H9 (cell line): ENCODE measurements around the gene PLIN4. TPM values are rescaled to one million over a fixed set of nuclear protein-coding genes. Genes with fewer than 3 reads are reported as not detected.

Experiments
- DNase-seq: peaks from one replicate; pipeline ENCODE4 v3.0.0-alpha.2; 2017
- H2AFZ ChIP-seq: one replicate; pipeline ENCODE4 v1.6.1; 2013; ENCODE audit warnings: mild to moderate bottlenecking, low read length, control low read depth, moderate library complexity
- H2AK5ac ChIP-seq: 2 replicates; pipeline ENCODE4 v1.6.1; 2013; ENCODE audit warnings: low read length, control low read depth, mixed read lengths; ENCODE audit not compliant: insufficient read length
- H2BK120ac ChIP-seq: one replicate; pipeline ENCODE4 v1.6.1; 2013; ENCODE audit warnings: low read depth, mild to moderate bottlenecking, low read length, control low read depth, inconsistent platforms; ENCODE audit not compliant: poor library complexity, severe bottlenecking
- H2BK12ac ChIP-seq: 2 replicates; pipeline ENCODE4 v1.6.1; 2013; ENCODE audit warnings: low read length, control low read depth, mixed read lengths, low read depth; ENCODE audit not compliant: insufficient read length
- H2BK15ac ChIP-seq: 2 replicates; pipeline ENCODE4 v1.6.1; 2013; ENCODE audit warnings: low read depth, low read length, control low read depth
- H2BK20ac ChIP-seq: one replicate; pipeline ENCODE4 v1.6.1; 2013; ENCODE audit warnings: low read depth, mild to moderate bottlenecking, low read length, control low read depth, inconsistent platforms; ENCODE audit not compliant: poor library complexity, severe bottlenecking
- H2BK5ac ChIP-seq: 2 replicates; pipeline ENCODE4 v1.6.1; 2013; ENCODE audit warnings: low read length, control low read depth, mixed read lengths; ENCODE audit not compliant: insufficient read length
- H3K14ac ChIP-seq: 2 replicates; pipeline ENCODE4 v1.6.1; 2013; ENCODE audit warnings: low read length, control low read depth; ENCODE audit not compliant: insufficient read depth
- H3K18ac ChIP-seq: 2 replicates; pipeline ENCODE4 v1.6.1; 2013; ENCODE audit warnings: low read depth, mild to moderate bottlenecking, mixed read lengths, low read length, control low read depth; ENCODE audit not compliant: insufficient read length
- H3K23ac ChIP-seq: 2 replicates; pipeline ENCODE4 v1.6.1; 2013; ENCODE audit warnings: low read length, control low read depth, mixed read lengths, low read depth; ENCODE audit not compliant: insufficient read length
- H3K23me2 ChIP-seq: 2 replicates; pipeline ENCODE4 v1.6.1; 2013; ENCODE audit warnings: low read depth, mild to moderate bottlenecking, mixed read lengths, low read length, control low read depth; ENCODE audit not compliant: insufficient read length, poor library complexity, severe bottlenecking
- H3K27ac ChIP-seq: 2 replicates; pipeline ENCODE4 v1.5.1; 2013; ENCODE audit warnings: low read length, control low read depth, mixed read lengths, low read depth; ENCODE audit not compliant: insufficient read length
- H3K27me3 ChIP-seq: 2 replicates; pipeline ENCODE4 v1.6.1; 2013; ENCODE audit warnings: low read length, control low read depth, inconsistent platforms; ENCODE audit not compliant: insufficient read depth
- H3K4ac ChIP-seq: 2 replicates; pipeline ENCODE4 v1.6.1; 2013; ENCODE audit warnings: low read depth, mild to moderate bottlenecking, control low read depth, inconsistent platforms, low read length, moderate library complexity
- H3K4me1 ChIP-seq: 2 replicates; pipeline ENCODE4 v1.6.1; 2013; ENCODE audit warnings: low read length, control low read depth, inconsistent platforms; ENCODE audit not compliant: insufficient read depth
- H3K4me2 ChIP-seq: 2 replicates; pipeline ENCODE4 v1.6.1; 2013; ENCODE audit warnings: low read length, control low read depth, mixed read lengths; ENCODE audit not compliant: insufficient read length, insufficient read depth
- H3K56ac ChIP-seq: 2 replicates; pipeline ENCODE4 v1.6.1; 2013; ENCODE audit warnings: low read depth, mild to moderate bottlenecking, mixed read lengths, low read length, control low read depth; ENCODE audit not compliant: insufficient read length
- H3K79me1 ChIP-seq: 2 replicates; pipeline ENCODE4 v1.6.1; 2013; ENCODE audit warnings: low read depth, mild to moderate bottlenecking, moderate library complexity, low read length, control low read depth, inconsistent platforms; ENCODE audit not compliant: insufficient read depth, poor library complexity, severe bottlenecking
- H3K79me2 ChIP-seq: 2 replicates; pipeline ENCODE4 v1.6.1; 2013; ENCODE audit warnings: low read length, control low read depth, inconsistent platforms; ENCODE audit not compliant: insufficient read depth
- H3K9ac ChIP-seq: 2 replicates; pipeline ENCODE4 v1.6.1; 2013; ENCODE audit warnings: low read length, control low read depth, mixed read lengths; ENCODE audit not compliant: insufficient read length; ENCODE audit errors: extremely low read depth
- H3K9me3 ChIP-seq: one replicate; pipeline ENCODE4 v1.6.1; 2013; ENCODE audit warnings: low read depth, low read length, inconsistent platforms; ENCODE audit not compliant: control insufficient read depth
- H3T11ph ChIP-seq: one replicate; pipeline ENCODE4 v1.6.1; 2013; ENCODE audit warnings: mild to moderate bottlenecking, low read length, control low read depth, inconsistent platforms
- H4K20me1 ChIP-seq: one replicate; pipeline ENCODE4 v1.6.1; 2013; ENCODE audit not compliant: control insufficient read depth, insufficient read length, insufficient read depth
- H4K5ac ChIP-seq: 2 replicates; pipeline ENCODE4 v1.6.1; 2013; ENCODE audit warnings: low read depth, mild to moderate bottlenecking, mixed read lengths, low read length, control low read depth; ENCODE audit not compliant: insufficient read length
- H4K8ac ChIP-seq: replicated peaks from 2 replicates; pipeline ENCODE4 v1.6.1; 2013; ENCODE audit warnings: low read length, control low read depth, mixed read lengths, low read depth; ENCODE audit not compliant: insufficient read length
- H4K91ac ChIP-seq: 2 replicates; pipeline ENCODE4 v1.6.1; 2013; ENCODE audit warnings: low read depth, mild to moderate bottlenecking, moderate library complexity, mixed read lengths, low read length, control low read depth; ENCODE audit not compliant: insufficient read length
- H3K27ac Mint-ChIP-seq, 3 experiments: 2 replicates in 2 of 3; 3 replicates in 1 of 3; pipeline ENCODE4 v1.8.0; 2020 to 2021; ENCODE audit warnings: mixed read lengths in 3 of 3, mild to moderate bottlenecking in 1 of 3, moderate library complexity in 1 of 3
- H3K27me3 Mint-ChIP-seq: 2 replicates; pipeline ENCODE4 v1.8.0; 2021; ENCODE audit warnings: low read depth, mild to moderate bottlenecking, moderate library complexity, mixed read lengths
- H3K36me3 Mint-ChIP-seq, 3 experiments: 2 replicates in 2 of 3; 3 replicates in 1 of 3; pipeline ENCODE4 v1.8.0; 2020 to 2021; ENCODE audit warnings: low read depth in 3 of 3, mixed read lengths in 3 of 3; ENCODE audit not compliant: insufficient read depth in 1 of 3
- H3K4me1 Mint-ChIP-seq, 2 experiments: 2 replicates each; pipeline ENCODE4 v1.8.0; 2020; ENCODE audit warnings: mixed read lengths in 2 of 2
- H3K4me3 Mint-ChIP-seq, 2 experiments: 2 replicates in 1 of 2; 3 replicates in 1 of 2; pipeline ENCODE4 v1.8.0; 2020 to 2021; ENCODE audit warnings: mild to moderate bottlenecking in 2 of 2, mixed read lengths in 2 of 2, moderate library complexity in 1 of 2
- H3K9me3 Mint-ChIP-seq, 2 experiments: 2 replicates in 1 of 2; 3 replicates in 1 of 2; pipeline ENCODE4 v1.8.0; 2020; ENCODE audit warnings: mild to moderate bottlenecking in 2 of 2, mixed read lengths in 2 of 2, moderate library complexity in 1 of 2
- WGBS: extraction: QIAGEN DNeasy Blood & Tissue Kit; methylation state at CpG from one replicate; pipeline ENCODE4 v1.1.7; 2013; ENCODE audit warnings: missing lambda C conversion rate, low lambda C conversion rate, mixed read lengths; ENCODE audit not compliant: insufficient read length; ENCODE audit errors: extremely low coverage; 5-methylcytosine and 5-hydroxymethylcytosine counted together
- total RNA-seq: library from RNA; stranded (reverse); gene quantifications from 2 replicates; pipeline ENCODE4 v1.2.1, GENCODE V29; 2021
- TF ChIP-seq, protein P1 (sequence below): fragments of 200-600 bp; sonication (generic); conservative IDR thresholded peaks from 3 replicates; pipeline ENCODE4 v1.8.0; 2021; ENCODE audit warnings: antibody characterized with exemption, mild to moderate bottlenecking

PLIN4 gene
- total RNA-seq, 1 experiment from 2014 or later: 1.1 TPM

GRCh38 chr19:4477034-4477801 is 41.1 kb downstream of the PLIN4 start:
- Histone ChIP-seq H3K56ac (no peak overlapping the region), H3K4me2 (no peak overlapping the region), H3K14ac (no peak overlapping the region), H2BK5ac (no peak overlapping the region), H3K79me1 (peaks cover 12% of the 10 kb centered on the region), H2AFZ (no peak overlapping the region), H3K23ac (no peak overlapping the region), H3K9ac (no peak overlapping the region), H3K23me2 (peaks cover 17% of the 10 kb centered on the region), H3K79me2 (peaks cover 10% of the 10 kb centered on the region; the same call in 1 of the 2 replicates), H3K4ac (no peak overlapping the region), H4K8ac (no peak overlapping the region), H2AK5ac (no peak overlapping the region), H2BK20ac (no peak overlapping the region), H3K27ac (no peak overlapping the region), H2BK15ac (no peak overlapping the region), H3T11ph (no peak overlapping the region), H3K27me3 (no peaks in the 10 kb centered on the region), H4K91ac (no peak overlapping the region), H2BK12ac (no peak overlapping the region), H4K5ac (no peak overlapping the region), H2BK120ac (no peak overlapping the region), H3K18ac (no peak overlapping the region), H4K20me1 (peaks cover 3% of the 10 kb centered on the region), H3K9me3 (no peaks in the 10 kb centered on the region), H3K4me1 (no peaks in the 10 kb centered on the region; the same call in 1 of the 2 replicates)
- Mint-ChIP-seq H3K36me3 (peaks cover 11 to 34% (median 29%) of the 10 kb centered on the region in 3 experiments; a peak in 6 of 7 replicates), H3K4me1 (peaks cover 7 to 16% of the 10 kb centered on the region in 2 experiments), H3K9me3 (no peaks in the 10 kb centered on the region), H3K27me3 (no peaks in the 10 kb centered on the region), H3K4me3 (peak overlapping the region in 1 of 2 experiments; percentile 29; a peak in 1 of 5 replicates), H3K27ac (no peak overlapping the region; a peak in 1 of 7 replicates)
- TF ChIP-seq, protein P1, sequence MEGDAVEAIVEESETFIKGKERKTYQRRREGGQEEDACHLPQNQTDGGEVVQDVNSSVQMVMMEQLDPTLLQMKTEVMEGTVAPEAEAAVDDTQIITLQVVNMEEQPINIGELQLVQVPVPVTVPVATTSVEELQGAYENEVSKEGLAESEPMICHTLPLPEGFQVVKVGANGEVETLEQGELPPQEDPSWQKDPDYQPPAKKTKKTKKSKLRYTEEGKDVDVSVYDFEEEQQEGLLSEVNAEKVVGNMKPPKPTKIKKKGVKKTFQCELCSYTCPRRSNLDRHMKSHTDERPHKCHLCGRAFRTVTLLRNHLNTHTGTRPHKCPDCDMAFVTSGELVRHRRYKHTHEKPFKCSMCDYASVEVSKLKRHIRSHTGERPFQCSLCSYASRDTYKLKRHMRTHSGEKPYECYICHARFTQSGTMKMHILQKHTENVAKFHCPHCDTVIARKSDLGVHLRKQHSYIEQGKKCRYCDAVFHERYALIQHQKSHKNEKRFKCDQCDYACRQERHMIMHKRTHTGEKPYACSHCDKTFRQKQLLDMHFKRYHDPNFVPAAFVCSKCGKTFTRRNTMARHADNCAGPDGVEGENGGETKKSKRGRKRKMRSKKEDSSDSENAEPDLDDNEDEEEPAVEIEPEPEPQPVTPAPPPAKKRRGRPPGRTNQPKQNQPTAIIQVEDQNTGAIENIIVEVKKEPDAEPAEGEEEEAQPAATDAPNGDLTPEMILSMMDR: no peak
- DNase-seq: no peak
- no CpG with 5 or more reads among the region's 16 CpGs for whole genome bisulfite sequencing
